HL-60/S4 treated with retinoic acid at 250 ng/mL for 4 days and 3 days (cell line): ENCODE data around the gene ZMIZ1.

Experiments
- in situ Hi-C: fragments of 300-500 bp; cut with MboI; formaldehyde crosslinking; loops from 2 replicates; pipeline ENCODE4 v1.7.0; 2022; ENCODE audit warnings: low sequenced_read_pairs

The ZMIZ1 gene

DNA sequence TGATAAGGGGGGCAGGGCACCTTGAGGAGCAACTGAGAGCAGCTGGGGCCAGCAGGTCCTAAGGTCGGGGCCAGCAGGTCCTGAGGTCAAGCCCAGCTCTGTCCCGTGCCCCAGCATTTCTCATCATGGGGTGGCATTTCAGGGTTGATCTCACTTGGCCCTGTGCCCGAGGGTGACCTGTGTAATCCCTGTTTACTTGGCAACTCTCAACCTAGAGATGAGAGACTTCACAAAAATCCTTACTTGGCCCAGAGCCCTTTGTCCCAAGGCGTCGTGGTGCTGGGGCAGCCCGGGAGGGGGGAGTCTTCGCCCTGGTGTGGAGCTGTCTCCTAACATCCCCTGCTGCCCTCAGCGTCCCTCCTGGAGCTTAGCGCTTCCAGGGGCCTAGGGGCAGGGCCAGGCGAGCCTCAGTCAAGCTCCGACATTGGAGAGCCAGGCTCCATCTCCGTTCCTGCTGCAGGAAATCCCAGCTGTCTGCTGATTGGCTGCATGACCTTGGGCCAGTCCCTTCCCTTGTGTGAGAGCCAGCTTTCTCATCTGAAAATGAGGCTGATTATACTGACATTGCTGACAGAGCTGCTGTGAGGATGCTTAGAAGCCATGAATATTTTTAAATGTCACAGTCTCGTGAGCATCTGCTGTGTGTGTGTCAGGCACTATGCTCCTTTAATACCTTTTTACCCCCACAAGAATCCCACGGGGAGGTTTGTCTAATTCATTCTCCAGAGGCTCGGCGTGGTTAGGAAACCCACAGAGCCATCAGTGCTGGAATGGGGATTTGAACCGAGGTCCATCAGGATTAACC, 94.3 kb downstream of the ZMIZ1 start:
- in situ Hi-C loops = no loop called here

DNA sequence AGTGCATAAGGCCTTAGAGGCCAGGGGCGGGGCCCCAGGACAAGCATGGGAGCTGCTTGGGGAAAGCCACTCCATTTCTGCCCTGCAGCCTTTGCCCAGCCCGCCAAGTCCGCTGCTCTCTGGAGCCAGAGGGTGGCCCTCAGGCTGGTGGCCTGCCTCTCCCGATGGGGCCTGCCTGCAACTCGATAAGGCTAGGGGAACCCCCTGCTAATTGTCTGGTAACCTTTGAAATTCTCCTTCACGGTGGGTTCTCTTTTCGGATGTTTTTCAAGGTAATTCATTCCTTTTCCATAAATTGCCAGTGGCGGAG, 94.9 kb downstream of the ZMIZ1 start:
- in situ Hi-C loops = no loop called here

DNA sequence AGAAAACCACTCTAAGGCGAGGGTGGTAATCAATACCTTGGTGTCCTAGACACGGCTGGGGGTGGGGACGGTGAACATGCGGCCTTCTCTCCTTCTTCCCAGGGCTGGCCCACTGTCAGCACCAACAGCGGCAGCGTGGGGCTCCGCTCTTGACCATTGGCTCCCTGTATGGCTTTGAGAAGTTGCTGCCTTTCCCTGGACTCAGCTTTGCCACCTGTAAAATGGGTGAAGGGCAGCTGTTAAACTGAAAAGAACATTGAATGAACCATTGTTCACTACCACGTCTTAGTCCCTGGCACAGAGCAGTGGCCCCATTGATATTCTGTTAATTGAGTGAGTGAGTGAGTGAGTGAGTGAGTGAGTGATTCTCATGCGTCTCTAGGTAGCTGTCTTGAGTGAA, 95.3 kb downstream of the ZMIZ1 start:
- in situ Hi-C loops = no loop called here

DNA sequence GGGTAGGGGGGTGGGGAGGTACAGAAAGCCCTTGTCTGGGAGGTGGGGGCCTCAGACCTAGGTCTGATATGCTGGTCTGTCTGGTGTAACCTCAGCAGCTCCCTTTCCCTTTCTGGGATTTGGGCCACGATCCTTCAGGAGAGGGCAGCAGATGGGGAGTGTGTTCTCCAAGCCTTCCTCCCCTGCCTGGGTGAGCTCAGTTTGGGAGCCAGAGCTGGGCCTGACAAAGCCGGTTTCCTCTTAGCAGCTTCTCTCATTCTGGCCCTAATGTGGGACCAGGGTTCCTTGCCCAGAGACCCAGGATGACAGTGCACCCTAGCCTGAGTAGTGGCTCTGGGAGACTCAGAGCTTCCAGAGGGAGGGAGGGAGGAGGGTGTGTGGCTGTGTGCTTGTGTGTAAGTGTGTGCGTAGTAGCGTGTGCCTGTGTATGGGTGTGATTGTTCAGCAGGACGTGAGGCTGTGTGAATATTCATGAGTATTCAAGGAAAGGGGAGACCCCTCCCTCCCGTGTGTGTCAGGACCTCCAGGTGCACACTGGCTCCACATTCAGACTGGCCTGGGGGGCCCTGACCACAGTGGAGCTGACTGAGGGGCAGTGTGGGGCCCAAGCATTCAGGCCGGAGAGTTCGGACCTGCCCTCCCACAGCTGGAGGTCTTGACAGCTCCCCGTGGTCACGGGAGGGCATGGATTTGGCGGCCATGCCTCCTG, 96.5 kb downstream of the ZMIZ1 start:
- in situ Hi-C loops = no loop called here

DNA sequence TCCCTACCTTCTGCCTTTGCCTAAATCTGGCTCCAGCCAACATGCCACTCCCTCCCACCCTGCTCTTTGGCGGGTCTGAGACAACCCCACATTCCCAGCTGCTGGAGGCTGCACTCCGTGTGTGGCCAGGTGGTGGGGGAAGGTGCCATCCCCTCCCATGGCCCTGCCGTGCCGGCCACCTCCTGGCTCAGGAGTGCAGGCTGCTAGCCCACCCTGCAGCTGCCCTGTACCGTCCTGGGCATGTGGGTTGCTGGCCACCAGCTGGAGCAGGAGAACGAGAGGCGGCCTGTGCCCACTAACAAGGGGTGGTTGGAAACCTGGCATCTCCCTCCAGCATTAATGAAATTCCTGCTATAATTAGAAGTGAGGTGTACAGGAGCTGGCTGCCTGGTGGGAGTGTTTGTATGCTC, 97.6 kb downstream of the ZMIZ1 start:
- in situ Hi-C loops = no loop called here

DNA sequence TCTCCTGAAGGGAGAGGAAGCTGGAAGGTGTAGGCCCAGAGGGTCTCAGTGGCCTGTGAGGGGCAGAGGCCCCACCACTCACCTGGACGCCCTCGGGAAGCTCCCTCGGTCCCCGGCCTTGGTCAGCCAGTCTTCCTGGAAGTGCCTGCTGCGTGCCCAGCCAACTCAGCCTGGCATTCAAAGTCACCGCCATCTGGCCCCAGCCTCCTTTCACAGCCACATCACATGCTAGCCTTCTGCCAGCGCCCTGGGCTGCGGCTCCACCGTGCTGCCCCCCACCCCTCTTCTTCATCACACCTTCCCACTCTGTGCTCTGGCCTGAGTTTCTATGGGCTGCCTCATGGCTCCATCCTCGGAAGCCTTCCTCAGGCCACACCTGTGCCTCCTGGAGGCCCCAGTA, 98.0 kb downstream of the ZMIZ1 start:
- in situ Hi-C loops = no loop called here

DNA sequence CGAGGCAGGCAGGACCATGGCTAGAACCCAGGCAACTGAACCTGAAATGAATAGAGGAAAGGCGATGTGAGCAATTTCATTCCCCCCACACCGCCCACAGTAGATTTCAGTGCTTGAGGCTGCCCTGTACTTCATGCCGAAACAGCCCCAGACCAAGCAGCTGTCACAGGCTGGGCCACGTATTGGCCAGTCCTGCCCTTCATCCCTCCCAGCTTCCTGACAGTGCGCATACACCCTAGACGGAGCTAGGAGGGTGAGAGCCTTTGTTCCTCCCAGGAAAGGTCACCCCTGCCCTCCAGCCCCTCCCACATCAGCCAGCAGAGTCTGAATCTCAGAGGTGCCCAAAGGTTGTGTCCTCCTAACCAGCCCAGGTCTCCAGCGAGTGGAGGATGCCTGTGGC, 98.8 kb downstream of the ZMIZ1 start:
- in situ Hi-C loops = no loop called here

DNA sequence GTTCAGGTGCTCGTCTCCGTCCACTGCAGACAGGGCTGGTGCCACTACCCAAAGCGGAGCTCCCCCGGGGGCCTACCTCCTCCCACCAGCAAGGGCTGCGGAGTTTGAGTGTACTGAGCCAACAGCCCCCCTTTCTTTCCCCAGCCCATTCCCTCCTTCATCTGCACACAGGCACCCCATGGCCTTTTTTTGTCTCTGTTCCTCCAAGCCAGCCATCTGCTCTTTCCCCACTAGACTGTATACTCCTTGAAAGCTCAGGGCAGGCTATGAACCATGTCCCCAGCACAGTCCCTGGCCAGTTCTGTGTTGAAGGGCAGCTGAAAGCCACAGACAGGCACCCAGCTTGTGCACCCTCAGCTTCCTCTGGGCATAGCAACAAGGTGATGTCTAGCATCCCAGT, 99.4 kb downstream of the ZMIZ1 start:
- in situ Hi-C loops = no loop called here

DNA sequence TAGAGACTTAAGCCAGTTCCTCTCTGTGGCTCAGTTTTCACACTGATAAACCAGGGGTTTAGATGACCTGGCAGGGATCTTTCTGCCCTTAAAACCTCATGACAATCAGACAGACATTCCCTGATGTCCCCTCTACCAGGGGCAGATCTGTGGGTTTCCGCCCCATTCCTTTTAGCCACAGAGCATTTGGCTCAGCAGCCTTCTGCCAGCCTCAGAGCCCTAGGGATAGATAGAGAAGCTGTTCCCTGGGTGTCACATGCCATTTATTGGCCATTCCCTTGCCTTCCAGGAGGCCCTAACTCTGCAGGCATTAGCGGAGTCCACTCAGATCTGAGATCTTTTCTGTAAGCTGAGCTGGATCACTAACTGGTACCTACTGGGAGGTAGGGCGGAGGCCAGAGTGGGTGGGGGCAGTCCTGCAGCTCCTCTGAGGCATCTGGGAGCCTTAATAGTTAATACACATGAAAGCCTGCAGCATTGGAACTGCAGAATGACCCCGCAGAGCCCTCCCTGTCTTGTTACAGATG, 101.5 kb downstream of the ZMIZ1 start:
- in situ Hi-C loops = no loop called here

DNA sequence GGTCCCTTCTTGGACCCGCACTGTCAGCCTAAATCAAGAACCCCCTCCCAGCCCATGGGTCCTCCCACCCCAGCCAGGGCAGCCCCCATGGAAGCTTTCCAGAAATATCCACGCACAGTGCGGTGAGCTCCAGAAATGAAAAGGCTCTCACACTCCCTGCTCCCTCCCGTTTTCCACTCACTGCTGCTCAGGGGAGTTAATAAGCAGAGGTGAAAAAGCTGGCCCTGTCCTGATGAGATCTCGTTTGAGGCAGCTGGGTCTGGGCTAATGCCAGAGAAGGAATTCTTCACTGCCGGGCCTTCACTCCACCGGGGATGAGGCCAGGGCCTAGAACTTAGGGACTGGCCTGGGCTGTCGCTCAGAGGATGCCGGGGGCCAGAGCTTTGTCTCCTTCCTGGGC, 102.2 kb downstream of the ZMIZ1 start:
- in situ Hi-C loops = no loop called here

DNA sequence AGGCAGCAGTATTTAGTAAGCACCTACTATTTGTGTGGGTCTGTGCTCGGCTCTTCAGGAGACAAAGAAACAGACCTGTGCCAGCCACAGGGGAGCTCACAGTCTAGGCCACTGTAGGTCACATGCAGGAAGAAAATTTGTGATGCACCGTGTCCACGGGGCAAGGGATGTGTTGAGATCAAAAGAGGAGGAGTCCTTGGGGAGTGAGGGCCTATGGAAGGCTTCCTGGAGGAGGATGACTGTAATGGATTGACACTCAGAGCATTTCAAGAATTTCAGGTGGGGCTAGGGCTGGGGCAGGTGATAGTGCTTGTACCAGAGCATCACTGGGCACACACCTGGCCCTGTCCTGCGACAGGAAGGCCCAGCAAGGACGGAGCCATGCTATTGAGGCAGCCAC, 102.7 kb downstream of the ZMIZ1 start:
- in situ Hi-C loops = no loop called here

DNA sequence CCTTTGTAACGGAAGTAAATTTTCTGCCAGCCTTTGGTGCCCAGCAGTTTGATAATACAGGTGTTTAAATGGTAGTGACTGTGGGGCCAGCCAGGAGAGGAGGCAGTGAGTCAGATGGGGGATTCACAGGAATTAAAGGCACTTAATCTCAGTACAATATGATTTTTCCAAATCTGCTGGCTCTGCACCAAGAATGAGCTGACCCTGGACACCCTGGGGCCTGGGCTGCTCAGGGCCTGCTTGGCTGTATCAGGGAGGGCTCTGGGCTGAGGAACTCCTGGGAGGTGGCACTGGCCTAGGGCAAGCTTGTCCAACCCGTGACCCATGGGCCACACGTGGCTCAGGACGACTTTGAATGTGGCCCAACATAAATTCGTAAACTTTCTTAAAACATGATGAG, 104.1 kb downstream of the ZMIZ1 start:
- in situ Hi-C loops = no loop called here

DNA sequence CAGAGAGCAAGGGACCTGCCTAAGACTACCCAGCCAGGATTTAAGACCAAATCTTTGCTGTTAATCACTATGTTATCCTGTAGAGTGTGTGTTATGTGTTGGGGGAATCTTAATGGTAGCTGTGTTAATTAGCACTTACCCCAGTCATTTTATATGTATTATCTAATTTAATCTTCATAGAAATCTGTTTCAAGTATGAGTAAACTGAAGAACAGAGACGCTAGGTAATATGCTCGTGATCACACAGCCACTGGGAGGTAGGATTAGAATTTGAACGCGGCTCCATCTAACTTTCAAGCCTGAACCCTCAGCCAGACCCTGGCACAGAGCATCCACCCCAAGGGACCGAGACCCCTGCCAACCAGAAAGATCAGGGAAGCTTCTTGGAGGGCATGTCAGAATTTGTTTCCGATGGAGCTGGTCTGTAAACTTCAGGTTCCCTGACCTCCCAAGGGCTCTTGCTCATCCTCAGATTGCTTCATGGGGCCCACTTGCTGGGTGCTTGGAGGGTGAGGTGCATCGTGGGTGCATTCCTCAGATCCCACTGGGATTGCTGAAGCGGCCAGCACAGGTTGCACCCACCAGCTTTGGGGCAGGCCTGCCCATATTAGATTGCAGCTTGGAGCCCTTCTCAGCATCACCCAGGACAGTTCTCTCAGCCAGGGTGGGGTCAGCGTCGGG, 105.0 kb downstream of the ZMIZ1 start:
- in situ Hi-C loops = no loop called here

DNA sequence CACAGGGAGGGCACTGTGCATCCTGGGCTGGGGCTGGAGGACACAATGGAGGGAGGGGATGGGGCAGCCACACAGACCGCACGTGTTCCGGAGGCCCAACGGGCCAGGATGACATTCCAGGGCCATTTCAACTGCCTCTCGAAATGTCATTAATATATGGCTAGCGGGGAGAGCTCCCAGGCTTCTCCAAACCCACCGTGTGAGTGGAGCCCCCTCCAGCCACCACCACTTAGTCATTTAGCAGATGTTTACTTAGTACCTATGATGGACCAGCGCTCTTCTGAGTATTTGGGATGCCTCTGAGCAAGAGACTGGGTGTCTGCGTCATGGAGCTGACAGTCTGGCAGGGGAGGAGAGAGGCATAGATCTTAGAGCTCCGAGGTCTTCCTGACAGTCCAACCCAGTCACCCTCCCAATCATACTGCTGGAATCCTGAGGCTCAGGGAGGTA, 107.3 kb downstream of the ZMIZ1 start:
- in situ Hi-C loops = no loop called here

DNA sequence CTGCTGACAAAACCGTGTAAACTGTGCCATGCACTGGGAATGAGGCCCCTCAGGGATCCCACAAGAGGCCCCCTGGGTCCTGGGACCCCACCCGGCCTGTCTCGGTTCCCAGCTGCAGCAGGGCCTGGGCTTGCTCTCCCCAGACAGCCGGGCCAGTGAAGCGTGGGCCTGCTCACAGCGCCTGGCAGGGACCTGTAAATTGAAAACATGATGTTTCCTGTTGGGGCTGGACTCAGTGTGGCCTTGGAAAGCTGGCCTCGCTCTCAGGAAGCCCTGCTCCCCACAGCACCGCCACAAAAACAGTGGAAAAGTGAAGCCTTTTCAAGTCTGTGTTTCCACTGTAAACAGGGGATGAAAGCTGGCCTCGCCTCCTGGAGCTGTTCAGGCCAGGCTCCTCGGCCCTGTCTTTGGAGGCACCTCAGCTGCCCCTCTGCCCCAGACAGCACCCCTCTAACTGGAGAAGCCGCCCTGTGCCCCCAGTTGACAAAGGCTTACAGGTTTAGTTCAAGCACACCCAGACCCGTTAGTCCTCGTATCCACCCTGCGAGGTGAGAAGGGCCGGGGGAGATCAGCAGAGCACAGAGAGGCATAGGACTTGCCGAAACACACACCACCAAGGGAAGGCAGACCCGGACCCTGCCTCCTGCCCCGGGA, 108.3 kb downstream of the ZMIZ1 start:
- in situ Hi-C loops = no loop called here

DNA sequence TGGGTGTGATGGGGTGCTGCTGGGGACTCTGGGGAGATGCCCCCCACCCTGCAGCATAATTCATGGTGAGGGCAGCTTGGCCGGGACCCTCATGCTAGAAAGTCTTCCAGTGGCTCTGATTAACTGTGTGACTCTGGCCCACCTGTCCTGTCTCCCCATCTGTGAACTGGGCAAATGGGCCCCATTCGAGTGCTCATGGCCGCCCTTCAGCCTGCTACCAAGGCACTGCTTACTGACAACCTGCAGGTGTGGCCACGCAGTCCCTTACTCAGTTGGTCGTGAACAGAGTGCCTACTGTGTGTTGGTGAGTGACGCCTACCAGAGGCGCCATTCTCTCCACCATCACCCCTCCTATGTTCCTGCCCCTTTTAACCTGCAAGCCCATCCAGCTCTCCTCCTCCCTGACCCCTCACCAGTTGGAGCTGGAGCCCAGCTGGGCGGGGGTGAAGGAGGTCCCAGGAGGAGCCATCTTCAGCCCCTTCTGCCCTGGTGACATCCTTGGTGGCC, 109.4 kb downstream of the ZMIZ1 start:
- in situ Hi-C loops = no loop called here

DNA sequence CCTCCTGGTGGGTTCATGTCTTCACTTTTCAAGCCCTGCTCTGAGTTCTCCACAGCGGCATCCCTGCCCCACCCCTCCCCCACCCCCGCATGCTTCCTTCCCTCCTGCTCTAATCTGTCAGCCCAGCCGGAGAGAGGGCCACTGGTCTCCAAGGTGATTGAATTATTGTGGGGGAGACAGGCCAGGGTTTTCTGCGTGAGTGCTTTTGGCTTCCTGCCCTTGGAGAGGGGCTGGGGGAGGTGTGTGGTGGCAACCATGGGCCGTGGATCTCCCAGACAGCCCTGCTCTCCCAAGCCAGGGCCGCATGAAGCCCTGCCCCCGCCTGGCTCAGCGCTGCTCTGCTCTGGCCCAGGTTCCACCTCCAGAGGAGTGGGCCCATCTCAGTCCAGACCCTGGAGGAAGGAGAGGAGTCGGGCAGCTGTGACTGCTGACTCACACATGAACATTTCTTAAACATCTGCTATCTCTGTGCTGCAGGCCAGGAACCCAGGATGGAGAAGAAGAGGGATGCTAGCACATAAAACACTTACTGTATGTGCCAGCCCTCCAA, 109.9 kb downstream of the ZMIZ1 start:
- in situ Hi-C loops = no loop called here

DNA sequence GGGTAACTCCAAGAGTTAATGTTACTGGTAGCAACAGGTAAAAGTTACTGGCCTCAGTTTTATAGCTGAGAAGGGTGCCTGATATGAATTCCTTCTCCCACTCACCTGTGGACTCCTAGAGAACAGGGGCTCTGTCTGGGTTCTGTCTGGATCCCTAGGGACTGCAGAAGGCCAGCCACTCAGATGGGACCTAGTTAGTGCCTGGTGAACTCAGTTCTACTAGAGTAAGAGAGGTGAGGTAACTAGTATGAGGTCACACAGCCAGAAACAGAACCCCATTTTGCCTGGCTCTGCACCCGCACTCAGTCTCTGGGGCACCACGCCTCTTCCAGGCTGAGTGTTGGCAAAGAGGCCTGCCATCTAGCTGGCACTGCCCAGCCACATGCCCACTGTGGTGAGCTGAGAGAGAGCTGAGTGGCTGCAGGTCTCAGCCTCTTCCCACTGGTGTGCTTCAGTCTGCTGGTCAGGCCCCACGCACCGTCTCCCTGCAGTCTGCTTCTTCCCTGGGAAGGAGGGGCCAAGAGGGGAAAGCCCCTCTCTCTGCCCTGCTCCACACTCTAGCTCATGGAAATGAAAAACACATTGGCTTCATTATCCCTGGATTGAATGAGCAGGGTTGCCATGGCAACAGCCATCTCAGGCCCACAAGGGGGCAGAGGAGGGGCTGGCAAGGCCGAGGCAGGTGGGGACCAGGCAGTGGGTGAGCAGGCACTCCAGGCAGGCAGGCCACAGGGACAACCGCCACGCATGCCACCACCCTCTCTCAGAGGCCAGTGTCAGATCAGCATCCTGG, 110.6 kb downstream of the ZMIZ1 start:
- in situ Hi-C loops = no loop called here

DNA sequence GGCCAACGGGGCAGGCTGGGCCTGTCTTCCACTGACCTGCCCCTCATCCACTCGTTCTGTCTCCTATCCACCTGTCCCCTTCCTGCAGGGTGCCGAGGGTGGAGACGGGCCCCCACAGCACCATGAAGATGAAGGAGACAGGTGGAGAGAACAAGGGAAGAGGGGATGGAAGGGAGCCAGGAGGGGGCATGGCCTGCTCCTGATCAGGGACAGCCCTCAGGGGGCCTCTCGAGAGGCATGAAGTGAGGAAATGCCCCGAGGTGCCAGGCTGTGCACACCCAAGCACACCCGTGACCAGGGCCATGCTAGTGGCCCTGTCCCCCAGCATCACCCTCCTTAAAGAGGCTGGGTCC, 111.2 kb downstream of the ZMIZ1 start:
- in situ Hi-C loops = no loop called here
